HepG2 (cell line): Measurements from ENCODE around the gene ALDH4A1. TPM values are rescaled to one million over a fixed set of nuclear protein-coding genes. Genes with fewer than 3 reads are reported as not detected.

Experiments
- AGO2 ChIP-seq: fragments of 200-400 bp; formaldehyde crosslinking; optimal IDR thresholded peaks from 2 replicates; pipeline ENCODE3; 2017; ENCODE audit warnings: mild to moderate bottlenecking, low read depth, low read length, moderate library complexity
- AKAP8 ChIP-seq: sonication (generic); formaldehyde crosslinking; IDR thresholded peaks from 2 replicates; pipeline ENCODE4 v1.5.1; 2020; ENCODE audit warnings: mild to moderate bottlenecking, missing genetic modification reagents
- CSRNP2 ChIP-seq: sonication (generic); formaldehyde crosslinking; conservative IDR thresholded peaks from 2 replicates; pipeline ENCODE4 v1.8.0; 2022; ENCODE audit warnings: low read depth, missing genetic modification reagents
- HNRNPH1 ChIP-seq: fragments of 200-400 bp; formaldehyde crosslinking; optimal IDR thresholded peaks from 2 replicates; pipeline ENCODE3; 2017; ENCODE audit warnings: mild to moderate bottlenecking, low read depth, low read length
- HOXA3 ChIP-seq: sonication (generic); formaldehyde crosslinking; IDR thresholded peaks from 2 replicates; pipeline ENCODE4 v1.5.0; 2020; ENCODE audit warnings: missing genetic modification reagents
- LBX2 ChIP-seq: sonication (generic); formaldehyde crosslinking; IDR thresholded peaks from 2 replicates; pipeline ENCODE4 v1.5.0; 2020; ENCODE audit warnings: missing genetic modification reagents, mild to moderate bottlenecking, borderline replicate concordance
- MXD4 ChIP-seq: IDR thresholded peaks from 2 replicates; pipeline ENCODE4 v1.6.1; 2016; ENCODE audit warnings: mild to moderate bottlenecking, missing biosample characterization, missing genetic modification reagents
- PATZ1 ChIP-seq: sonication (generic); formaldehyde crosslinking; IDR thresholded peaks from 2 replicates; pipeline ENCODE4 v1.4.0; 2020; ENCODE audit warnings: missing genetic modification reagents
- REPIN1 ChIP-seq: sonication (generic); formaldehyde crosslinking; IDR thresholded peaks from 2 replicates; pipeline ENCODE4 v1.8.0; 2022; ENCODE audit warnings: missing genetic modification reagents, low read depth, mild to moderate bottlenecking, borderline replicate concordance
- RORA ChIP-seq: sonication (generic); formaldehyde crosslinking; IDR thresholded peaks from 2 replicates; pipeline ENCODE4 v1.5.0; 2020; ENCODE audit warnings: mild to moderate bottlenecking, missing genetic modification reagents, moderate library complexity
- TEAD2 ChIP-seq: sonication (generic); formaldehyde crosslinking; IDR thresholded peaks from 2 replicates; pipeline ENCODE4 v1.9.0; 2021; ENCODE audit warnings: missing genetic modification reagents
- ZFP41 ChIP-seq: sonication (generic); formaldehyde crosslinking; IDR thresholded peaks from 2 replicates; pipeline ENCODE4 v1.4.0; 2020; ENCODE audit warnings: mild to moderate bottlenecking, missing genetic modification reagents, borderline replicate concordance
- ZFX ChIP-seq: sonication (generic); formaldehyde crosslinking; IDR thresholded peaks from 2 replicates; pipeline ENCODE4 v1.4.0; 2020; ENCODE audit warnings: mild to moderate bottlenecking, low read depth, missing genetic modification reagents, moderate library complexity
- ZNF30 ChIP-seq: sonication (generic); formaldehyde crosslinking; IDR thresholded peaks from 2 replicates; pipeline ENCODE4 v1.5.0; 2020; ENCODE audit warnings: mild to moderate bottlenecking, missing genetic modification reagents
- ZNF329 ChIP-seq: sonication (generic); formaldehyde crosslinking; IDR thresholded peaks from 2 replicates; pipeline ENCODE4 v1.9.0; 2021; ENCODE audit warnings: low read depth, mild to moderate bottlenecking, missing genetic modification reagents
- ZNF564 ChIP-seq: sonication (generic); formaldehyde crosslinking; IDR thresholded peaks from 2 replicates; pipeline ENCODE4 v1.8.1; 2023; ENCODE audit warnings: mild to moderate bottlenecking, missing genetic modification reagents
- ZNF646 ChIP-seq: sonication (generic); formaldehyde crosslinking; IDR thresholded peaks from 2 replicates; pipeline ENCODE4 v1.9.0; 2021; ENCODE audit warnings: mild to moderate bottlenecking, missing genetic modification reagents
- polyA plus RNA-seq, 8 experiments: library from polyadenylated mRNA; depleted of rRNA in 3 of 8; stranded (reverse) in 7 of 8; unstranded in 1 of 8; fragments of >200 nt; fragmentation: Illumina TruSeq in 4 of 8; extraction: Trizol in 4 of 8; gene quantifications; 2 replicates each; pipeline versions ENCODE4 v1.2.1 to v1.2.3, GENCODE V29; 2011 to 2016; ENCODE audit warnings: low read depth in 4 of 8, missing spikeins in 1 of 8, mixed read lengths in 1 of 8; ENCODE audit not compliant: insufficient read depth in 1 of 8
- total RNA-seq, 5 experiments: library from RNA; depleted of rRNA; stranded (reverse); fragments of >200 nt; fragmentation: Illumina TruSeq; extraction: Trizol; gene quantifications; 2 replicates each; pipeline ENCODE4 v1.2.3, GENCODE V29; 2016; ENCODE audit warnings: low read depth in 1 of 5
- TF ChIP-seq, protein P1 (sequence below): sonication (generic); formaldehyde crosslinking; IDR thresholded peaks from 2 replicates; pipeline ENCODE4 v1.4.0; 2020; ENCODE audit warnings: low read depth, mild to moderate bottlenecking, missing genetic modification reagents

ALDH4A1 gene
- total and polyA plus RNA-seq, 2 of the 13 experiments (the other 11 are each of a cell fraction or from before 2014, with no cell fraction given): 76.4 to 240 TPM

DNA sequence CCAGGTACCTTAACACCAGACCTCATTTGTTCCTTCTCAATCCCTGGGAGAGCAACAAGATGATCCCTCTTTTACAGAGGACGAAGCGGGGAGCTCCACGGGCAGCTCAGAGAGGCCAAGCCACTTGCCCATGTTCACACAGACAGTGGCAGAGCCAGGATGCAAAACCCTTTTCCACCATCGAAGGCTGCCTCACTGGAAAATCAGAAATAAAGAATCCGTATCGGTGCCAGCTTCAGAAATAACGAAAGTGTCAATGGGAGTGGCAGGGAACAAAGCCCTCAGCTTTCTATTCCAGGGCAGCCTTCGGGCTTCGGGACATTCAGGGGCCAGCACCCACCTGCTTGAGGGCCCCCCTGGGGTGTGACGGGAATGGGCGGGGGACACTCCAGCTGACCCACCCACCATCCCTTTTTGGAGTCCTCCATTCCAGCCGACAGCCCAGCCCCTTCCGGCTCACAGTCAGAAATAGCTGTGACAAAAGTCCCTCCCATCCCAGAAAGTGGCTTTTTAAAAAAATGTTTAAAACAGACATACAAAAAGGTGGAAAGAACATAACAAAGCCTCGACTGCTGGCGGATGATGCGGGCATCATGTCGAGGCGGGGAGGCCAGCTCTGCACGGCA, 48.2 kb upstream of the ALDH4A1 start (continued):
- no peak for TF ChIP-seq ZFX
- TF ChIP-seq, protein P1, sequence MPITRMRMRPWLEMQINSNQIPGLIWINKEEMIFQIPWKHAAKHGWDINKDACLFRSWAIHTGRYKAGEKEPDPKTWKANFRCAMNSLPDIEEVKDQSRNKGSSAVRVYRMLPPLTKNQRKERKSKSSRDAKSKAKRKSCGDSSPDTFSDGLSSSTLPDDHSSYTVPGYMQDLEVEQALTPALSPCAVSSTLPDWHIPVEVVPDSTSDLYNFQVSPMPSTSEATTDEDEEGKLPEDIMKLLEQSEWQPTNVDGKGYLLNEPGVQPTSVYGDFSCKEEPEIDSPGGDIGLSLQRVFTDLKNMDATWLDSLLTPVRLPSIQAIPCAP (CRISPR knock-in tag): no peak
- peak; percentile 83 for TF ChIP-seq PATZ1 (CRISPR knock-in tag)
- TF ChIP-seq ZNF646 (CRISPR knock-in tag): no peak
- TF ChIP-seq ZNF329 (CRISPR knock-in tag): no peak
- TF ChIP-seq REPIN1: no peak
- 0 out of 2 replicates have a peak, but pooled peaks have one; percentile 24 for TF ChIP-seq ZNF30 (CRISPR knock-in tag)
- TF ChIP-seq HNRNPH1: no peak
- no peak for TF ChIP-seq RORA (CRISPR knock-in tag)
- TF ChIP-seq LBX2 (CRISPR knock-in tag): no peak
- TF ChIP-seq TEAD2 (CRISPR knock-in tag): no peak
- no peak for TF ChIP-seq ZFP41 (CRISPR knock-in tag)
- no peak for TF ChIP-seq CSRNP2
- TF ChIP-seq HOXA3 (CRISPR knock-in tag): peak; percentile 52
- no peak for TF ChIP-seq AGO2
- TF ChIP-seq ZNF564: 0 out of 2 replicates have a peak, but pooled peaks have one; percentile 28
- no peak for TF ChIP-seq MXD4
- no peak for TF ChIP-seq AKAP8 (CRISPR knock-in tag)
